ENCODE measurements around the gene NPEPPS.
"Not testable (repeated sequence)": the region's sequence is repeated elsewhere in the genome, so short reads cannot be mapped to it uniquely, and the experiment has no call there.

- TF ChIP-seq POLR2AphosphoS5 (IDR thresholded peaks at IDR 0.05; ENCODE audit: borderline replicate concordance, low read depth, low read length); EZH2 (IDR thresholded peaks at IDR 0.05); FOXP2 (optimal IDR thresholded peaks at IDR 0.05; ENCODE audit: control extremely low read depth, extremely low read length, insufficient read depth): not testable (repeated sequence)
These were observed 11.5 kb upstream of the NPEPPS start for GRCh38 chr17:47519365-47519764.
